ENCODE results near the gene ZNF165. TPM values are rescaled to one million over a fixed set of nuclear protein-coding genes. Genes with fewer than 3 reads are reported as not detected.
"Not testable (repeated sequence)": the region's sequence is repeated elsewhere in the genome, so short reads cannot be mapped to it uniquely, and the experiment has no call there.

The ZNF165 gene
- total and polyA plus RNA-seq, 12 donors: 0.56 to 3.9 (median 0.97) TPM

- intact Hi-C loops (cut with DNase I): loop anchor here in 1 of 2 donors (10.0 kb wide), 1 partner anchor 272 kb away; no protein-coding TSS in a partner anchor
- Histone ChIP-seq H3K27ac (no peak overlapping the region), H3K9me3 (replicated peaks in 1 of 3) (no peaks in the 10 kb centered on the region), H3K27me3 (no peaks in the 10 kb centered on the region), H3K4me3 (no peak overlapping the region), H3K36me3 (replicated peaks in 1 of 2) (no peaks in the 10 kb centered on the region), H3K4me1 (replicated peaks in 1 of 2) (peaks cover 6 to 8% of the 10 kb centered on the region in 2 donors)
- no peak for TF ChIP-seq POLR2A (IDR thresholded peaks at IDR 0.05)
- no peak for TF ChIP-seq CTCF (IDR thresholded peaks at IDR 0.05)
- DNase-seq: no peak
These were observed 2.6 kb downstream of the ZNF165 start for GRCh38 chr6:28082939-28083338.

GRCh38 chr6:28089054-28089453 is 8.7 kb downstream of the ZNF165 start:
- H3K36me3 ChIP-seq (replicated peaks in 1 of 2): no peaks in the 10 kb centered on the region
- H3K27ac ChIP-seq: no peak overlapping the region
- intact Hi-C loops (cut with DNase I): loop anchor here in 1 of 2 donors (10.0 kb wide), 1 partner anchor 266 kb away; no protein-coding TSS in a partner anchor
- H3K4me3 ChIP-seq: no peak overlapping the region
- H3K9me3 ChIP-seq (replicated peaks in 1 of 3): no peaks in the 10 kb centered on the region
- no peaks in the 10 kb centered on the region for H3K4me1 ChIP-seq (replicated peaks in 1 of 2)
- WGBS, 4 donors: 90 to 98% (median 95%) methylated on average over 5 of the region's 5 CpGs
- no peak for TF ChIP-seq CTCF (IDR thresholded peaks at IDR 0.05)
- no peak for TF ChIP-seq POLR2A (IDR thresholded peaks at IDR 0.05)
- DNase-seq: no peak
- no peaks in the 10 kb centered on the region for H3K27me3 ChIP-seq

GRCh38 chr6:28090917-28091586 is 10.7 kb downstream of the ZNF165 start:
- WGBS, 4 donors: 15 to 51% (median 19%) methylated on average over 4 to 33 of the region's 33 CpGs
- Histone ChIP-seq H3K9me3 (replicated peaks in 1 of 3) (no peaks in the 10 kb centered on the region), H3K36me3 (replicated peaks in 1 of 2) (no peaks in the 10 kb centered on the region), H3K27ac (no peak overlapping the region), H3K4me3 (peak overlapping the region in 1 of 4 donors; percentile 16), H3K27me3 (no peaks in the 10 kb centered on the region), H3K4me1 (replicated peaks in 1 of 2) (no peaks in the 10 kb centered on the region)
- TF ChIP-seq CTCF (IDR thresholded peaks at IDR 0.05) (no peak), POLR2A (IDR thresholded peaks at IDR 0.05) (no peak)
- DNase-seq: peak in 1 of 7 donors; percentile 18
- intact Hi-C loops (cut with DNase I): no loop called here

- H3K9me3 ChIP-seq (replicated peaks in 1 of 3); H3K4me1 ChIP-seq (replicated peaks in 1 of 2); intact Hi-C loops (cut with DNase I); H3K27ac ChIP-seq; H3K36me3 ChIP-seq (replicated peaks in 1 of 2); H3K27me3 ChIP-seq; DNase-seq; H3K4me3 ChIP-seq: not testable (repeated sequence)
- 79 to 85% (median 83%) methylated on average over 7 of the region's 7 CpGs for WGBS, 4 donors
These were observed 21.9 kb downstream of the ZNF165 start for GRCh38 chr6:28102222-28102621.

GRCh38 chr6:28102699-28103098 is 22.3 kb downstream of the ZNF165 start:
- DNase-seq; H3K36me3 ChIP-seq (replicated peaks in 1 of 2); H3K4me3 ChIP-seq; H3K9me3 ChIP-seq (replicated peaks in 1 of 3); H3K27me3 ChIP-seq; H3K4me1 ChIP-seq (replicated peaks in 1 of 2); H3K27ac ChIP-seq; intact Hi-C loops (cut with DNase I): not testable (repeated sequence)

Measured in adrenal gland (tissue), 12 donors.